ENCODE measurements around the gene BEND5. TPM values are rescaled to one million over a fixed set of nuclear protein-coding genes. Genes with fewer than 3 reads are reported as not detected.

BEND5 gene
- polyA plus RNA-seq, 3 donors = 0.13 TPM; not detected in 2

GRCh38 chr1:48728584-48728983, 48.1 kb downstream of the BEND5 start:
- intact Hi-C loops (cut with micrococcal nuclease) = no loop called here
- TF ChIP-seq CTCF (IDR thresholded peaks at IDR 0.05) = no peak
- H3K4me1 ChIP-seq (ENCODE audit: control insufficient read depth in 1 of 2, insufficient read depth in 2 of 2, low read length in 2 of 2) = no peaks in the 10 kb centered on the region
- DNase-seq = no peak
- H3K9ac ChIP-seq (ENCODE audit: insufficient read depth, low read length, poor library complexity, severe bottlenecking) = no peak overlapping the region
- no peaks in the 10 kb centered on the region for H3K36me3 ChIP-seq (replicated peaks in 1 of 2; ENCODE audit: control insufficient read depth in 1 of 2, insufficient read depth in 2 of 2, low read length in 2 of 2)
- WGBS (ENCODE audit: insufficient coverage) = 60% methylated on average over 1 of the region's 2 CpGs
- H3K4me2 ChIP-seq (replicated peaks; ENCODE audit: extremely low read depth, low read length, poor library complexity, severe bottlenecking) = no peak overlapping the region
- peaks cover 0 to 3% of the 10 kb centered on the region in 2 donors for H3K36me3 Mint-ChIP-seq
- H3K27me3 ChIP-seq (ENCODE audit: control insufficient read depth in 2 of 2, insufficient read depth in 2 of 2, low read length in 2 of 2) = no peaks in the 10 kb centered on the region
- H3K9me3 Mint-ChIP-seq = no peaks in the 10 kb centered on the region
- no peak overlapping the region for H3K27ac Mint-ChIP-seq
- H3K27me3 Mint-ChIP-seq (ENCODE audit: low read depth in 3 of 3) = peaks cover 0 to 3% (median 0%) of the 10 kb centered on the region in 3 donors
- no peaks in the 10 kb centered on the region for H4K20me1 ChIP-seq (ENCODE audit: insufficient read depth, low read length)
- H2AFZ ChIP-seq (ENCODE audit: insufficient read depth, low read depth, low read length, poor library complexity, severe bottlenecking) = no peak overlapping the region
- no peak overlapping the region for H3K27ac ChIP-seq (ENCODE audit: low read depth in 1 of 2, low read length in 2 of 2)
- no peaks in the 10 kb centered on the region for H3K9me3 ChIP-seq (replicated peaks in 1 of 2; ENCODE audit: control insufficient read depth in 1 of 2, insufficient read depth in 1 of 2, low read length in 2 of 2)
- H3K4me1 Mint-ChIP-seq = no peaks in the 10 kb centered on the region
- H3K4me3 Mint-ChIP-seq = no peak overlapping the region
- H3K79me2 ChIP-seq (ENCODE audit: insufficient read depth, low read length) = no peaks in the 10 kb centered on the region
- H3K4me3 ChIP-seq (replicated peaks in 1 of 3; ENCODE audit: low read depth in 2 of 3, low read length in 3 of 3) = no peak overlapping the region

GRCh38 chr1:48726557-48727215, 50.0 kb downstream of the BEND5 start:
- H3K4me1 ChIP-seq (ENCODE audit: control insufficient read depth in 1 of 2, insufficient read depth in 2 of 2, low read length in 2 of 2) = no peaks in the 10 kb centered on the region
- no peaks in the 10 kb centered on the region for H4K20me1 ChIP-seq (ENCODE audit: insufficient read depth, low read length)
- Mint-ChIP-seq H3K4me1 (no peaks in the 10 kb centered on the region), H3K36me3 (no peaks in the 10 kb centered on the region), H3K27ac (no peak overlapping the region), H3K27me3 (ENCODE audit: low read depth in 3 of 3) (peaks cover 0 to 3% (median 0%) of the 10 kb centered on the region in 3 donors), H3K4me3 (no peak overlapping the region), H3K9me3 (no peaks in the 10 kb centered on the region)
- no peak overlapping the region for H3K4me3 ChIP-seq (replicated peaks in 1 of 3; ENCODE audit: low read depth in 2 of 3, low read length in 3 of 3)
- no peak overlapping the region for H3K4me2 ChIP-seq (replicated peaks; ENCODE audit: extremely low read depth, low read length, poor library complexity, severe bottlenecking)
- no peaks in the 10 kb centered on the region for H3K79me2 ChIP-seq (ENCODE audit: insufficient read depth, low read length)
- no peaks in the 10 kb centered on the region for H3K36me3 ChIP-seq (replicated peaks in 1 of 2; ENCODE audit: control insufficient read depth in 1 of 2, insufficient read depth in 2 of 2, low read length in 2 of 2)
- no peak for TF ChIP-seq CTCF (IDR thresholded peaks at IDR 0.05)
- H2AFZ ChIP-seq (ENCODE audit: insufficient read depth, low read depth, low read length, poor library complexity, severe bottlenecking) = no peak overlapping the region
- WGBS (ENCODE audit: insufficient coverage) = no CpG with 5 or more reads among the region's 4 CpGs
- no peak overlapping the region for H3K9ac ChIP-seq (ENCODE audit: insufficient read depth, low read length, poor library complexity, severe bottlenecking)
- no peak overlapping the region for H3K27ac ChIP-seq (ENCODE audit: low read depth in 1 of 2, low read length in 2 of 2)
- no peaks in the 10 kb centered on the region for H3K9me3 ChIP-seq (replicated peaks in 1 of 2; ENCODE audit: control insufficient read depth in 1 of 2, insufficient read depth in 1 of 2, low read length in 2 of 2)
- intact Hi-C loops (cut with micrococcal nuclease) = no loop called here
- no peak for DNase-seq
- no peaks in the 10 kb centered on the region for H3K27me3 ChIP-seq (ENCODE audit: control insufficient read depth in 2 of 2, insufficient read depth in 2 of 2, low read length in 2 of 2)

All from CD14-positive monocyte (primary cell).